Ovary (tissue), 9 donors: Measurements from ENCODE around the gene AP1G2. TPM values are rescaled to one million over a fixed set of nuclear protein-coding genes. Genes with fewer than 3 reads are reported as not detected.

Experiments
- DNase-seq, 5 donors: peaks; one replicate each; pipeline ENCODE4 v3.0.0-alpha.2; 2019 to 2020
- H3K27ac ChIP-seq, 2 donors: fragments of 200-600 bp; one replicate each; pipeline versions ENCODE4 v1.5.1 to v1.8.0; 2019 to 2022
- H3K27me3 ChIP-seq: fragments of 200-600 bp; one replicate; pipeline ENCODE4 v1.8.0; 2022
- H3K36me3 ChIP-seq: fragments of 200-600 bp; sonication (generic); one replicate; pipeline ENCODE4 v1.5.1; 2019
- H3K4me1 ChIP-seq: one replicate; pipeline ENCODE4 v1.8.1; 2013; ENCODE audit warnings: mild to moderate bottlenecking, moderate library complexity; ENCODE audit not compliant: insufficient read depth
- H3K4me3 ChIP-seq: fragments of 200-600 bp; sonication (generic); one replicate; pipeline ENCODE4 v1.5.1; 2017
- H3K9me3 ChIP-seq, 2 donors: fragments of 200-600 bp in 1 of 2; sonication (generic) in 1 of 2; one replicate each; pipeline versions ENCODE4 v1.5.1 to v1.8.1; 2013 to 2019; ENCODE audit warnings: mild to moderate bottlenecking in 1 of 2, moderate library complexity in 1 of 2
- CTCF ChIP-seq, 3 donors: fragments of 450-650 bp in 2 of 3; fragments of 200-600 bp in 1 of 3; IDR thresholded peaks; one replicate each; pipeline versions ENCODE4 v1.5.1 to v1.8.0; 2016 to 2022; ENCODE audit warnings: antibody characterized with exemption in 3 of 3, mild to moderate bottlenecking in 1 of 3
- EP300 ChIP-seq: sonication (generic); formaldehyde crosslinking; IDR thresholded peaks from one replicate; pipeline ENCODE4 v1.6.1; 2017; ENCODE audit warnings: antibody characterized with exemption
- POLR2A ChIP-seq: fragments of 450-650 bp; IDR thresholded peaks from one replicate; pipeline ENCODE4 v1.6.1; 2017; ENCODE audit warnings: antibody characterized with exemption, mild to moderate bottlenecking, moderate library complexity
- WGBS, 3 donors: extraction: QIAGEN DNeasy Blood & Tissue Kit in 1 of 3; methylation state at CpG; one replicate each; pipeline versions ENCODE4 v1.1.5 to v1.1.7; 2013 to 2017; 5-methylcytosine and 5-hydroxymethylcytosine counted together
- intact Hi-C, 4 donors: fragments of 100-400 bp; cut with DNase I; formaldehyde crosslinking; loops; one replicate each; pipeline versions ENCODE4 v1.11.0 to v1.15.1; 2022 to 2023
- polyA plus RNA-seq, 2 donors: library from polyadenylated mRNA; stranded (reverse); fragments of 200-250 nt in 1 of 2; fragments of 350-450 nt in 1 of 2; fragmentation: Illumina TruSeq in 1 of 2; extraction: RNeasy Lipid Tissue Mini Kit (QIAGEN cat#74804) in 1 of 2; gene quantifications; one replicate each; pipeline ENCODE4 v1.2.3, GENCODE V29; 2013 to 2014
- total RNA-seq, 7 donors: library from RNA; depleted of rRNA in 2 of 7; stranded (reverse); fragments of >200 nt in 2 of 7; fragmentation: NEBNext Ultra II Directional in 3 of 7; extraction: Animal tissue kit (Norgen Biotek cat#: 25700) in 3 of 7; gene quantifications; one replicate each; pipeline versions ENCODE4 v1.1.0 to v1.2.4, GENCODE V29; 2016 to 2023
- donor health status: DM: no; HTN: no; CAD: no; lungs with moderate emphysema.
- donor health status: DM: no; HTN: no; CAD: no.
- donor health status: Bipolar disorder and iron deficiency.
- donor health status: DM: yes; HTN: yes; CAD: no.
- donor health status: DM: no; HTN: no; CAD: no.
- donor health status: DM: yes; HTN: yes; CAD: no.

AP1G2 gene
- total and polyA plus RNA-seq, 9 donors = 32.0 to 129 (median 87.6) TPM

DNA sequence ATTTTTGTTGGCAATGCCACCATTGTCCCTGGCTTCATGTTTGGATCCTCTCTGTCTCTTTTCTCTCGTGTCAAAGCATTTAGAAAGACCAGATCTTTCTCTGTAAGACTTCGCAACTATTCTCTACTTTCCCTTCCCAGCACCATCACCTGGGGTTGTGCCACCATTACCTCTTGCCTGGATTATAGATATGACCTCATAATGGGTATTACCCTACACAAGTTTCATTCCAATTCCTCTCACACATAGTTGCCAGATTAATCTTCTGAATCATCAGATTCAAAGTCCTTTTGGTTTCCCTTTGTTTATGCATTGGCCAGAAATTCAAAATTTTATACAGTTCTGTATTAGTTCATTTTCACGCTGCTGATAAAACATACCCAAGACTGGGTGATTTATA, 41.4 kb upstream of the AP1G2 start:
- TF ChIP-seq POLR2A = no peak
- no peak for TF ChIP-seq CTCF (IDR thresholded peaks at IDR 0.05)
- H3K27ac ChIP-seq = no peak overlapping the region
- 77 to 87% (median 86%) methylated on average over 3 of the region's 3 CpGs for WGBS, 3 donors
- no peaks in the 10 kb centered on the region for H3K27me3 ChIP-seq
- intact Hi-C loops = no loop called here
- no peak overlapping the region for H3K4me3 ChIP-seq
- H3K9me3 ChIP-seq = no peaks in the 10 kb centered on the region
- H3K4me1 ChIP-seq = no peaks in the 10 kb centered on the region
- no peaks in the 10 kb centered on the region for H3K36me3 ChIP-seq
- DNase-seq = no peak

- TF ChIP-seq EP300 = no peak
- TF ChIP-seq POLR2A = no peak
- TF ChIP-seq CTCF (IDR thresholded peaks at IDR 0.05) = no peak
- no peaks in the 10 kb centered on the region for H3K4me1 ChIP-seq
- no peak overlapping the region for H3K27ac ChIP-seq
- 15 to 32% (median 20%) methylated on average over 1 of the region's 1 CpG for WGBS, 3 donors
- H3K4me3 ChIP-seq = no peak overlapping the region
- no peaks in the 10 kb centered on the region for H3K9me3 ChIP-seq
- intact Hi-C loops = no loop called here
- H3K27me3 ChIP-seq = no peaks in the 10 kb centered on the region
- H3K36me3 ChIP-seq = no peaks in the 10 kb centered on the region
- DNase-seq = no peak
Measured at GRCh38 chr14:23608454-23608853, 40.9 kb upstream of the AP1G2 start.

DNA sequence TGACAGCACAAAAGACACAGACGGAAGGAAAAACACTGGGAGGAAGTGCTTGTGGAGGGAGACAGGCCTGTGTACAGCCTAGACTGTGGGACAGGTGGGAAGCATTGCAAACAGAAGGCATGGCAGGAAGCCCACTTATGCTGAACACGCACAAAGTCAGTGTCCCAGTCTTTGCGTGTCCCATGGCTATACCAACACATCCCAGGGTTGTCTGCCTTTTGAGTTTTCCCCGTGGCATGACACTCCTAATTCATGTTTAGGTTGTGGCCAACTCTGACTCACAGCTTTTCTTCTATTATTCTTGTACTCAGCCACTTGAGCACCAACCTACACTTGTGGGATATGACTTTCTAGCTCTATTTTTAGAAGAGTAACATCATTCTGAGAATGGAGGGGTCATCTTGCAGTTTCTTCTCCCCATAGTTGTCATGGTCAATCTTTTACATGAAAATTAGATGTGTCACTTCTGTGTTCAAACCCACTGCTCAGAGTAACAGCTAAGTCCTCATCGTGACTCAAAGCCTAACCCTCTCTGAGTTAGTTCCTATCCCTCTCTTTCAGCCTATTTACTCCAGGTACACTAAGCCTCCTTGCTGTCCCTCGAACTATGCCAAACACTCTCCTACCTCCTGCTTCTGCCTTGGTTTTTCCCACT, 38.5 kb upstream of the AP1G2 start:
- TF ChIP-seq EP300 = no peak
- no peak for TF ChIP-seq CTCF (IDR thresholded peaks at IDR 0.05)
- TF ChIP-seq POLR2A = no peak
- no peaks in the 10 kb centered on the region for H3K36me3 ChIP-seq
- no peaks in the 10 kb centered on the region for H3K27me3 ChIP-seq
- DNase-seq = no peak
- WGBS, 3 donors = 81 to 84% (median 82%) methylated on average over 6 of the region's 6 CpGs
- H3K4me3 ChIP-seq = no peak overlapping the region
- H3K4me1 ChIP-seq = no peaks in the 10 kb centered on the region
- intact Hi-C loops = no loop called here
- no peaks in the 10 kb centered on the region for H3K9me3 ChIP-seq
- no peak overlapping the region for H3K27ac ChIP-seq

- TF ChIP-seq EP300 (no peak), CTCF (IDR thresholded peaks at IDR 0.05) (no peak), POLR2A (no peak)
- no peak for DNase-seq
- no peaks in the 10 kb centered on the region for H3K4me1 ChIP-seq
- H3K27ac ChIP-seq = no peak overlapping the region
- no peaks in the 10 kb centered on the region for H3K36me3 ChIP-seq
- WGBS, 3 donors = 67 to 80% (median 77%) methylated on average over 3 of the region's 3 CpGs
- H3K4me3 ChIP-seq = no peak overlapping the region
- no peaks in the 10 kb centered on the region for H3K9me3 ChIP-seq
- H3K27me3 ChIP-seq = no peaks in the 10 kb centered on the region
- intact Hi-C loops = no loop called here
Measured at GRCh38 chr14:23604675-23605170, 37.1 kb upstream of the AP1G2 start.
